ENCODE measurements around the gene CDKL1. TPM values are rescaled to one million over a fixed set of nuclear protein-coding genes. Genes with fewer than 3 reads are reported as not detected.

The CDKL1 gene
- total RNA-seq, 4 donors from 2014 or later = 8.2 to 22.5 (median 9.5) TPM

GRCh38 chr14:50299585-50299984, 97.1 kb downstream of the CDKL1 start:
- H3K27ac ChIP-seq = no peak overlapping the region
- H3K4me3 ChIP-seq = no peak overlapping the region
- H3K36me3 ChIP-seq = peaks cover 0 to 18% (median 0%) of the 10 kb centered on the region in 3 donors
- H3K27me3 ChIP-seq = no peaks in the 10 kb centered on the region
- WGBS, 2 donors = 93 to 95% methylated on average over 2 of the region's 2 CpGs
- H3K4me1 ChIP-seq = no peaks in the 10 kb centered on the region
- H3K9me3 ChIP-seq = no peaks in the 10 kb centered on the region
- DNase-seq (ENCODE audit: low spot score in 2 of 2) = no peak
- TF ChIP-seq POLR2A (IDR thresholded peaks at IDR 0.05) = no peak
- no peak for TF ChIP-seq CTCF (IDR thresholded peaks at IDR 0.05)
- TF ChIP-seq EP300 (IDR thresholded peaks at IDR 0.05) = no peak

- H3K9me3 ChIP-seq = no peaks in the 10 kb centered on the region
- 89 to 91% methylated on average over 5 of the region's 5 CpGs for WGBS, 2 donors
- TF ChIP-seq EP300 (IDR thresholded peaks at IDR 0.05) (no peak), CTCF (IDR thresholded peaks at IDR 0.05) (no peak), POLR2A (IDR thresholded peaks at IDR 0.05) (no peak)
- no peak overlapping the region for H3K4me3 ChIP-seq
- peaks cover 0 to 27% (median 0%) of the 10 kb centered on the region in 3 donors for H3K36me3 ChIP-seq
- no peaks in the 10 kb centered on the region for H3K4me1 ChIP-seq
- no peak for DNase-seq (ENCODE audit: low spot score in 2 of 2)
- no peak overlapping the region for H3K27ac ChIP-seq
- H3K27me3 ChIP-seq = no peaks in the 10 kb centered on the region
Observed at GRCh38 chr14:50290306-50290705, 106.4 kb downstream of the CDKL1 start.

GRCh38 chr14:50288146-50288545, 108.5 kb downstream of the CDKL1 start:
- TF ChIP-seq CTCF (IDR thresholded peaks at IDR 0.05) (no peak), EP300 (IDR thresholded peaks at IDR 0.05) (no peak)
- no peaks in the 10 kb centered on the region for H3K4me1 ChIP-seq
- H3K27me3 ChIP-seq = no peaks in the 10 kb centered on the region
- DNase-seq (ENCODE audit: low spot score in 2 of 2) = no peak
- no peak overlapping the region for H3K4me3 ChIP-seq
- H3K36me3 ChIP-seq = peaks cover 0 to 21% (median 0%) of the 10 kb centered on the region in 3 donors
- no peak overlapping the region for H3K27ac ChIP-seq
- WGBS, 2 donors = 90 to 93% methylated on average over 5 of the region's 5 CpGs
- H3K9me3 ChIP-seq = no peaks in the 10 kb centered on the region

- Histone ChIP-seq H3K27me3 (no peaks in the 10 kb centered on the region), H3K4me1 (no peaks in the 10 kb centered on the region), H3K9me3 (no peaks in the 10 kb centered on the region), H3K27ac (no peak overlapping the region), H3K4me3 (no peak overlapping the region), H3K36me3 (peaks cover 0 to 18% (median 0%) of the 10 kb centered on the region in 3 donors)
- no peak for TF ChIP-seq CTCF (IDR thresholded peaks at IDR 0.05)
- TF ChIP-seq EP300 (IDR thresholded peaks at IDR 0.05) = no peak
- no peak for TF ChIP-seq POLR2A (IDR thresholded peaks at IDR 0.05)
- no peak for DNase-seq (ENCODE audit: low spot score in 2 of 2)
Observed at GRCh38 chr14:50285861-50286260, 110.8 kb downstream of the CDKL1 start.

Small RNAs within 50 kb of the gene (small RNA-seq; reads per million reads assigned to genes)
- gene MIR4504 = not detected

Other genes with a start within 250 kb of the CDKL1 start
- gene SOS2, start 165.3 kb downstream of the CDKL1 start, total RNA-seq = 10 to 100 TPM; 30.9 to 41.5 (median 38.0) TPM
- 10 to 100 TPM in 1 of 4 donors, 1 to 10 TPM in 3; 2.0 to 16.2 (median 3.9) TPM for gene L2HGDH, start 84.7 kb downstream of the CDKL1 start, total RNA-seq
- 10 to 100 TPM in 3 of 4 donors, 1 to 10 TPM in 1; 7.5 to 23.1 (median 20.4) TPM for gene DMAC2L, start 84.6 kb downstream of the CDKL1 start, total RNA-seq
- 100 to 1,000 TPM; 216 to 288 (median 279) TPM for gene MAP4K5, start 135.7 kb upstream of the CDKL1 start, total RNA-seq
- 10 to 100 TPM; 13.5 to 34.7 (median 23.3) TPM for gene ATL1, start 163.3 kb upstream of the CDKL1 start, total RNA-seq